Cardiac fibroblast (primary cell): Measurements from ENCODE around the gene STKLD1.

Source experiments
- DNase-seq, 2 donors: peaks; one replicate each; pipeline versions ENCODE4 v3.0.0 to v3.0.0-alpha.2; 2010; ENCODE audit warnings: low read depth in 2 of 2
- H3K4me3 ChIP-seq, 2 donors: replicated peaks in 1 of 2; 1 replicate in 1 of 2; 2 replicates in 1 of 2; pipeline ENCODE4 v1.5.1; 2011; ENCODE audit warnings: low read depth in 2 of 2, low read length in 2 of 2, mild to moderate bottlenecking in 2 of 2, moderate library complexity in 1 of 2
- CTCF ChIP-seq: IDR thresholded peaks from one replicate; pipeline ENCODE4 v1.5.1; 2011; ENCODE audit warnings: low read depth, mild to moderate bottlenecking, low read length, inconsistent platforms

Gene STKLD1

GRCh38 chr9:133378408-133378962 lies 2.3 kb downstream of the STKLD1 start:
- TF ChIP-seq CTCF, result no peak
- no peak overlapping the region for H3K4me3 ChIP-seq
- DNase-seq, result no peak

GRCh38 chr9:133379153-133380086 lies 3.3 kb downstream of the STKLD1 start:
- TF ChIP-seq CTCF, result no peak
- no peak for DNase-seq

GRCh38 chr9:133380734-133381133 lies 4.6 kb downstream of the STKLD1 start:
- DNase-seq, result no peak
- no peak for TF ChIP-seq CTCF
- H3K4me3 ChIP-seq, result no peak overlapping the region

More at GRCh38 chr9:133379153-133380086, 3.3 kb downstream of the STKLD1 start:
- no peak overlapping the region for H3K4me3 ChIP-seq

GRCh38 chr9:133382507-133383141 lies 6.5 kb downstream of the STKLD1 start:
- no peak for TF ChIP-seq CTCF
- DNase-seq, result no peak
- no peak overlapping the region for H3K4me3 ChIP-seq

GRCh38 chr9:133383438-133383837 lies 7.3 kb downstream of the STKLD1 start:
- no peak overlapping the region for H3K4me3 ChIP-seq
- no peak for TF ChIP-seq CTCF
- no peak for DNase-seq

GRCh38 chr9:133384736-133385321 lies 8.7 kb downstream of the STKLD1 start:
- no peak for DNase-seq
- H3K4me3 ChIP-seq, result no peak overlapping the region
- no peak for TF ChIP-seq CTCF
